ENCODE results near the gene RPS2.

The RPS2 gene

GRCh38 chr16:1976951-1977874, 12.6 kb upstream of the RPS2 start:
- no peak for DNase-seq (ENCODE audit: low read depth in 1 of 2, low spot score in 1 of 2)
- no peak overlapping the region for H3K4me3 ChIP-seq (replicated peaks; ENCODE audit: insufficient read depth, low read length)
- TF ChIP-seq CTCF (IDR thresholded peaks at IDR 0.05; ENCODE audit: insufficient read depth, low read length) (no peak), REST (IDR thresholded peaks at IDR 0.05; ENCODE audit: insufficient replicate concordance, low read depth) (no peak), POLR2AphosphoS5 (IDR thresholded peaks at IDR 0.05; ENCODE audit: low read depth) (no peak), SPI1 (IDR thresholded peaks at IDR 0.05; ENCODE audit: borderline replicate concordance, low read depth) (no peak), GABPA (IDR thresholded peaks at IDR 0.05; ENCODE audit: low read depth) (no peak)
- peaks cover 19% of the 10 kb centered on the region for H3K27me3 ChIP-seq (ENCODE audit: insufficient read depth, poor library complexity, severe bottlenecking)
- no peak overlapping the region for H3K27ac ChIP-seq (replicated peaks)

GRCh38 chr16:1976216-1976520, 11.5 kb upstream of the RPS2 start:
- Histone ChIP-seq H3K27ac (replicated peaks) (no peak overlapping the region), H3K27me3 (ENCODE audit: insufficient read depth, poor library complexity, severe bottlenecking) (peaks cover 14% of the 10 kb centered on the region), H3K4me3 (replicated peaks; ENCODE audit: insufficient read depth, low read length) (no peak overlapping the region)
- DNase-seq (ENCODE audit: low read depth in 1 of 2, low spot score in 1 of 2): no peak
- TF ChIP-seq REST (IDR thresholded peaks at IDR 0.05; ENCODE audit: insufficient replicate concordance, low read depth) (no peak), SPI1 (IDR thresholded peaks at IDR 0.05; ENCODE audit: borderline replicate concordance, low read depth) (no peak), GABPA (IDR thresholded peaks at IDR 0.05; ENCODE audit: low read depth) (no peak), CTCF (IDR thresholded peaks at IDR 0.05; ENCODE audit: insufficient read depth, low read length) (no peak), POLR2AphosphoS5 (IDR thresholded peaks at IDR 0.05; ENCODE audit: low read depth) (no peak)

GRCh38 chr16:1975432-1976215, 11.0 kb upstream of the RPS2 start:
- H3K27me3 ChIP-seq (ENCODE audit: insufficient read depth, poor library complexity, severe bottlenecking): peaks cover 9% of the 10 kb centered on the region
- no peak for DNase-seq (ENCODE audit: low read depth in 1 of 2, low spot score in 1 of 2)
- no peak overlapping the region for H3K4me3 ChIP-seq (replicated peaks; ENCODE audit: insufficient read depth, low read length)
- TF ChIP-seq SPI1 (IDR thresholded peaks at IDR 0.05; ENCODE audit: borderline replicate concordance, low read depth): no peak
- no peak for TF ChIP-seq CTCF (IDR thresholded peaks at IDR 0.05; ENCODE audit: insufficient read depth, low read length)
- no peak for TF ChIP-seq REST (IDR thresholded peaks at IDR 0.05; ENCODE audit: insufficient replicate concordance, low read depth)
- no peak for TF ChIP-seq POLR2AphosphoS5 (IDR thresholded peaks at IDR 0.05; ENCODE audit: low read depth)
- no peak for TF ChIP-seq GABPA (IDR thresholded peaks at IDR 0.05; ENCODE audit: low read depth)
- no peak overlapping the region for H3K27ac ChIP-seq (replicated peaks)

All from HL-60 (cell line).